ENCODE results near the gene NAA50.

Gene NAA50

DNA sequence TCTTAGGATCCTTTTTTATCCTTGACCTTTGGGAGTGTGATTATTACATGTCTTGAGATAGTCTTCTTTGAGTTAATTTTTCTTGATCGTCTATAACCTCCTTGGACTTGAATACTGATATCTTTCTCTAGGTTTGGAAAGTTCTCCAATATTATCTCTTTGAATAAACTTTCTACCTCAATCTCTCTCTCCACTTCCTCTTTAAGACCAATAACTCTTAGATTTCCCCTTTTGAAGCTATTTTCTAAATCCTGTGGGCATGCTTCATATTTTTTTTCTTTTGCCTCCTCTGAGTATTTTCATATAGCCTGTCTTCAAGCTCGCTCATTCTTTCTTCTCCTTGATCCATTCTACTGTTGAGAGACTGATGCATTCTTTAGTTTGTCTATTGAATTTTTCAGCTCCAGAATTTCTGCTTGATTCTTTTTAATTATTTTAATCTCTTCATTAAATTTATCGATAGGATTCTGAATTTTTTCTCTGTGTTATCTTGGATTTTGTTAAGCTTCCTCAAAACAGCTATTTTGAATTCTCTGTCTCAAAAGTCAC lies 61.7 kb downstream of the NAA50 start:
- no peak for DNase-seq (ENCODE audit: low read depth in 2 of 2)
- TF ChIP-seq, protein P1, sequence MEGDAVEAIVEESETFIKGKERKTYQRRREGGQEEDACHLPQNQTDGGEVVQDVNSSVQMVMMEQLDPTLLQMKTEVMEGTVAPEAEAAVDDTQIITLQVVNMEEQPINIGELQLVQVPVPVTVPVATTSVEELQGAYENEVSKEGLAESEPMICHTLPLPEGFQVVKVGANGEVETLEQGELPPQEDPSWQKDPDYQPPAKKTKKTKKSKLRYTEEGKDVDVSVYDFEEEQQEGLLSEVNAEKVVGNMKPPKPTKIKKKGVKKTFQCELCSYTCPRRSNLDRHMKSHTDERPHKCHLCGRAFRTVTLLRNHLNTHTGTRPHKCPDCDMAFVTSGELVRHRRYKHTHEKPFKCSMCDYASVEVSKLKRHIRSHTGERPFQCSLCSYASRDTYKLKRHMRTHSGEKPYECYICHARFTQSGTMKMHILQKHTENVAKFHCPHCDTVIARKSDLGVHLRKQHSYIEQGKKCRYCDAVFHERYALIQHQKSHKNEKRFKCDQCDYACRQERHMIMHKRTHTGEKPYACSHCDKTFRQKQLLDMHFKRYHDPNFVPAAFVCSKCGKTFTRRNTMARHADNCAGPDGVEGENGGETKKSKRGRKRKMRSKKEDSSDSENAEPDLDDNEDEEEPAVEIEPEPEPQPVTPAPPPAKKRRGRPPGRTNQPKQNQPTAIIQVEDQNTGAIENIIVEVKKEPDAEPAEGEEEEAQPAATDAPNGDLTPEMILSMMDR (IDR thresholded peaks at IDR 0.05; ENCODE audit: low read depth, low read length) = no peak
- no peak overlapping the region for H3K4me3 ChIP-seq (replicated peaks in 1 of 2; ENCODE audit: low read depth in 2 of 2, low read length in 2 of 2)

DNA sequence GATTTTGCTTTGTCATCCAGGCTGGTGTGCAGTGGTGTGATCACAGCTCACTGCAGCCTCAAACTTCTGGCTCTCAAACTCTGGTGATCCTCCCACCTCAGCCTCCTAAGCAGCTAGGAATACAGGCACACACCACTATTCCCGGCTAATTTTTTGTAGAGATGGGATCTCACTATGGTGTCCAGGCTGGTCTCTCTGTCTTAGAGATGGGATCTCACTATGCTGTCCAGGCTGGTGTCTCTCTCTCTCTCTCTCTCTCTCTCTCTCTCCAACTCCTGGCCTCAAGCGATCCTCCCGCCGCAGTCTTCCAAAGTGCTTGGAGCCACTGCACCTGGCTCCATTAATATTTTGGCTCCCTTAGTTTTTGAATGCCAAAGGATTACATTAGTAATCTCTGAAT lies 67.3 kb downstream of the NAA50 start:
- no peak overlapping the region for H3K4me3 ChIP-seq (replicated peaks in 1 of 2; ENCODE audit: low read depth in 2 of 2, low read length in 2 of 2)
- TF ChIP-seq, protein P1 (IDR thresholded peaks at IDR 0.05; ENCODE audit: low read depth, low read length) = no peak
- no peak for DNase-seq (ENCODE audit: low read depth in 2 of 2)

DNA sequence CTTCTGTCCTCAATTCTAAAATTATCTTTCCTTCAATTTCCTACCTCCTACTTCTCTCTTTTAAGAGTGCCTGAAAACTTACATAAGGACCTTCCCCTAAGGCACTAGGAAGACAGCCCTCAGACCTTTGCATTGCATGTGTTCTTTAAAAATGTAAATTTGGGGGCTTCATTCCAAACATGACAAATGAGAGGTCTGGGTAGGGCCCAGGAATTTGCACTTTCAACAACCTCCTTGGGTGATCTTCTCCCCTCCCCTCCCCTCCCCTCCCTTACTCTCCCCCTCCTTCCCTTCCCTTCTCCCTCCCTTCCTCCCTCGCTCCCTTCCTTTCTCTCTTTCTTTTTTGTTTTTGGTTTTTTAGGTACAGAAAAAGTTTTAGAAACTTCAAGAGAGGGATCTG lies 68.3 kb downstream of the NAA50 start:
- TF ChIP-seq, protein P1 (IDR thresholded peaks at IDR 0.05; ENCODE audit: low read depth, low read length) = no peak
- no peak overlapping the region for H3K4me3 ChIP-seq (replicated peaks in 1 of 2; ENCODE audit: low read depth in 2 of 2, low read length in 2 of 2)
- no peak for DNase-seq (ENCODE audit: low read depth in 2 of 2)

DNA sequence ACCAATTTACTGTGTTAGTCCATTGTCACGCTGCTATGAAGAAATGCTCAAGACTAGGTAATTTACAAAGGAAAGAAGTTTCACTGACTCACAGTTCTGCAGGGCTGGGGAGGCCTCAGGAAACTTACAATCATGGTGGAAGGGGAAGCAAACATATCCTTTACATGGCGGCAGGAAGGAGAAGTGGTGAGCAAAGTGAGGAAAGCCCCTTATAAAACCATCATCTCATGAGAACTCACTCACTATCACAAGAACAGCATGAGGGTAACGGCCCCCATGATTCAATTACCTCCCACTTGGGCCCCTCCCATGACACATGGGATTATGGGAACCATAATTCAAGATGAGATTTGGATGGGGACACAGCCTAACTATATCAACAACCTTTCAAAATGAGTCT lies 69.8 kb downstream of the NAA50 start:
- TF ChIP-seq, protein P1 (IDR thresholded peaks at IDR 0.05; ENCODE audit: low read depth, low read length) = no peak
- H3K4me3 ChIP-seq (replicated peaks in 1 of 2; ENCODE audit: low read depth in 2 of 2, low read length in 2 of 2) = no peak overlapping the region
- no peak for DNase-seq (ENCODE audit: low read depth in 2 of 2)

DNA sequence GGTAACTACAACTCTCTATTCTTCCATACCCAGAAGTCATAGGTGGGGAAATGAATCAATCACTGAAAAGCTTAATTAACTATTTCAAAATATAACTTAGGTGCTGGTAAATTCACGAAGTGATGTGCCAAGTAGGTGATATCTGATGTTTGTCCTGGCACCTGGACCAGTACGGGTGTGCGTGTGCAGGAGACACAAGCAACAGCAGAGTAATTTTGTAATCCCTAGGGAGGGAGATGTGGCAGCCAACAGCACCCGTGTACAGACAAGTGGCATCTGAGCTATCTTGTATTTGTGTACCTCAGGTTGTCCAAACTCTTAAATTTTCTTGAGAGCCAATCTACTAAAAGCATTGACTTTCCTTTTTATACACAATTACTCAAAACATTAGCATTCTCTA lies 72.5 kb downstream of the NAA50 start:
- TF ChIP-seq, protein P1 (IDR thresholded peaks at IDR 0.05; ENCODE audit: low read depth, low read length) = no peak
- no peak overlapping the region for H3K4me3 ChIP-seq (replicated peaks in 1 of 2; ENCODE audit: low read depth in 2 of 2, low read length in 2 of 2)
- no peak for DNase-seq (ENCODE audit: low read depth in 2 of 2)

DNA sequence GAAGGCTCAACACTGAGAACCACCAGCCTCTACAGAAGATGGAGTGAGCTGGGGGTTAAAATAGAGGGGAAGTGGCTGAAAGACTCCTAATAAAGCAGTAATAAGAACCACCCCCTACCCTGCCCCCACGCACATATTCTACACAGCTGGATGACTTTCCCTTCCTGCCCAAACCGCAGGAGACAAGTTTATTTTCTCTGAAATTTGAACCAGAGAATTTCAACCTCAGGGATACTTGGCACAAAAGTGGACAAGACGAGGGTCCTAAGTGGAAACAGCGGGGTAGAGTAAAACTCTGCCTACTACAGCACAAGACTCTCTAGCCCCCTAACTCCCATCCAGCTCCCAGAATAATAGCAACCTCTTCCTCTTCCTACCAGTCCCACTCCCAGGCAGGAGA lies 78.0 kb downstream of the NAA50 start:
- DNase-seq (ENCODE audit: low read depth in 2 of 2) = peak; percentile 17 to 34
- TF ChIP-seq, protein P1 (IDR thresholded peaks at IDR 0.05; ENCODE audit: low read depth, low read length) = no peak

More for the DNA sequence above, 78.0 kb downstream of the NAA50 start:
- H3K4me3 ChIP-seq (replicated peaks in 1 of 2; ENCODE audit: low read depth in 2 of 2, low read length in 2 of 2) = no peak overlapping the region
